Measurements from ENCODE around the gene GMEB1. TPM values are rescaled to one million over a fixed set of nuclear protein-coding genes. Genes with fewer than 3 reads are reported as not detected.
A peak's percentile ranks its signal among the peaks of the same experiment; 100 is the strongest.
"Not testable (repeated sequence)": the region's sequence is repeated elsewhere in the genome, so short reads cannot be mapped to it uniquely, and the experiment has no call there.

GMEB1 gene
- total RNA-seq (2014; rRNA removed; shearing (Covaris generic)), result 3.5 and 4.6 TPM in 2 replicates
- 5.5 and 7.5 TPM in 2 replicates for polyA plus RNA-seq (2015; cell fraction: cytosol; rRNA removed)
- polyA plus RNA-seq (2015; cell fraction: nucleus; rRNA removed), result 2.4 and 2.7 TPM in 2 replicates

GRCh38 chr1:28668191-28668955 is at the start of gene GMEB1:
Gene GMEB1, plus strand, starts transcription at chr1:28668784. Its CDS starts 14,829 bp downstream, at chr1:28683613.
- DNase-seq (ENCODE audit: low read depth, low spot score), result peak; percentile 85
- in situ Hi-C loops (cut with HindIII; ENCODE audit: low pct_unique_long_range_greater_than_20kb, low sequenced_read_pairs), result no loop called here

DNA sequence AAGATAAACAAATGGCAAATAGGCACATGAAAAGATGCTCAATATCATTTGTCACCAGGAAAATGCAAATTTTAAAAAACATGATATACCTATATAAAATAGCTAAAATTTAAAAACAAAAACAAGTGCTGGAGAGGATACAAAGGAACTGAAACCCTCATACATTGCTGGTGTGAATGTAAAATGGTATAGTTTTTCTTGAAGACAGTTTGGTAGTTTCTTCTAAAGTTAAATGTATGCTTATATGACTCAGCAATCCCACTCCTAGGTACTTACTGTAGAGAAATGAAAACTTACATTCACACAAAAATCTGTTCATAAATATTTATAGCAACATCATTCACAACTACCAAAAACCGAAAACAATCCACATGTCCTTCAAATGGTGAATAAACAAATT is 36.9 kb upstream of the GMEB1 start:
- DNase-seq (ENCODE audit: low read depth, low spot score), result no peak
- in situ Hi-C loops (cut with HindIII; ENCODE audit: low pct_unique_long_range_greater_than_20kb, low sequenced_read_pairs), result no loop called here

GRCh38 chr1:28632560-28632959 is 36.0 kb upstream of the GMEB1 start:
- DNase-seq (ENCODE audit: low read depth, low spot score), result no peak
- in situ Hi-C loops (cut with HindIII; ENCODE audit: low pct_unique_long_range_greater_than_20kb, low sequenced_read_pairs), result no loop called here

GRCh38 chr1:28640766-28641165 is 27.8 kb upstream of the GMEB1 start:
- in situ Hi-C loops (cut with HindIII; ENCODE audit: low pct_unique_long_range_greater_than_20kb, low sequenced_read_pairs), result no loop called here
- DNase-seq (ENCODE audit: low read depth, low spot score), result peak; percentile 29

GRCh38 chr1:28642056-28642846 is 26.3 kb upstream of the GMEB1 start:
- in situ Hi-C loops (cut with HindIII; ENCODE audit: low pct_unique_long_range_greater_than_20kb, low sequenced_read_pairs), result no loop called here
- DNase-seq (ENCODE audit: low read depth, low spot score), result no peak

DNA sequence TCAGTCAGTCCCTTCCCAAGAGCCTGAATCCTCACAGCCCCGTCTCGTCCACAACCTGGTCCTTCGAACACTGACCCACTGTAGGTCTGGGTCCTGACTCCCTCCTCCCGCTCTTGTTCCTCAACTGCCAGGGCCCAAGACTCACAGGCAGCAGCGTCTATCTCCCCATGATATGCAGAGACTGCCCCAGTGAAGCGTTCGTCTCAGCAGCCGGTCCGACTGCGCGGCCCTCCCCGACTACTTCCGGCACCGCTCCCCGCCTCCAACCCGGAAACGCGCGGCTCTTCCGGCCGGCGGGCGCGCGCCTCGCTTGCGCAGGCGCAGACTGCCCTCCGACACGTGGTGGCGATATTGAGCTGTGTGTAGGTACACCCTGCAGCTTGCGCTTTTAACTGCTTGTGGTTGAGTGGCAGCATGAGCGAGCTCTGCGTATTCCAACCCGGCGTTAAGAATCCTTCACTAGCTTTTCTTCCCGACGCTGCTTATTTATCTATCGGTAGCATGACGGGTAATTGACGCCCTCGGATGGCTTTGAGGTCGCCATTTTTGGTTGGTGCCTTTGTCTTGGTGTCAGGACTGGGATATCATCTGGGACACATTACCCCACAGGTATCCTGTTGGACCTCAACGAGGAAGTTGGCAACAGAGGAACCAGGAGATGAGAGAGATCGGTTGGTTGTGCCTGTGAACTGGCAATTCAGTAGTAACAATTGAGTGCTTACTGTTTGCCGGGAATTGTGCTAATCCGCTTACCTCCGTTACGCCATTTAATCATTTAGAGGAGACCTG is 25.5 kb upstream of the GMEB1 start, which contains the start of gene TAF12:
TSS of gene TAF12 (minus strand) at position 221 of the 789 bp plus-strand sequence. CDS start 20,986 bp downstream, outside the sequence.
- in situ Hi-C loops (cut with HindIII; ENCODE audit: low pct_unique_long_range_greater_than_20kb, low sequenced_read_pairs), result no loop called here
- peak; percentile 91 for DNase-seq (ENCODE audit: low read depth, low spot score)

DNA sequence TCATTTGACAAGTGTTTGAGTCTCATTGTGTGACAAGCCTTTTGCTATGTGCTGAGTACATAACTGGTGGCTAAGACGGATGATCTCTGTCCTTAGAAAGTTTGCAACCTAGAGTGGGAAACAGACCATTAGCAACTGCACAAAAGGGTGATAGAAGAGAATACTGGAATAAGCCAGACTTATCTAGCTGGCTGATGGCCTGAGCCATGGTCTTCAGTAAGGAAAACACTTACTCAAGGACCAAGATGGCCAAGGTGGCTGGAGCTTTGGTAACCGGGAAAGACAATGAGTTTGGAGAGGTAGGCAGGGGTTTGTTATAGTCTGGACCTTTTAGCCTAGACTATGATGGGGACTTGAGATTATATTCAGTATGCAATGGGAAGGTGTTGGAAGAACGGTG is 24.1 kb upstream of the GMEB1 start:
- in situ Hi-C loops (cut with HindIII; ENCODE audit: low pct_unique_long_range_greater_than_20kb, low sequenced_read_pairs), result no loop called here

DNA sequence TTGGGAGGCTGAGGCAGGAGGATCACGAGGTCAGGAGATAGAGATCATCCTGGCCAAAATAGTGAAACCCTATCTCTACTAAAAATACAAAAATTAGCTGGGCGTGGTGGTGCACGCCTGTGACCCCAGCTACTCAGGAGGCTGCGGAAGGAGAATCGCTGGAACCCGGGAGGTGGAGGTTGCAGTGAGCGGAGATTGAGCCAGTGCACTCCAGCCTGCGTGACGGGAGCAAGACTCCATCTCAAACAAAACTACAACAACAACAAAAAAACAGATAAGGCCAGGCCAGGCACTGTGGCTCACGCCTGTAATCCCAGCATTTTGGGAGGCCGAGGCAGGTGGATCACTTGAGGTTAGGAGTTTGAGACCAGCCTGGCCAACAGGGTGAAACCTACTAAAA is 23.2 kb upstream of the GMEB1 start:
- in situ Hi-C loops (cut with HindIII; ENCODE audit: low pct_unique_long_range_greater_than_20kb, low sequenced_read_pairs); DNase-seq (ENCODE audit: low read depth, low spot score): not testable (repeated sequence)

More for the DNA sequence above, 24.1 kb upstream of the GMEB1 start:
- no peak for DNase-seq (ENCODE audit: low read depth, low spot score)

DNA sequence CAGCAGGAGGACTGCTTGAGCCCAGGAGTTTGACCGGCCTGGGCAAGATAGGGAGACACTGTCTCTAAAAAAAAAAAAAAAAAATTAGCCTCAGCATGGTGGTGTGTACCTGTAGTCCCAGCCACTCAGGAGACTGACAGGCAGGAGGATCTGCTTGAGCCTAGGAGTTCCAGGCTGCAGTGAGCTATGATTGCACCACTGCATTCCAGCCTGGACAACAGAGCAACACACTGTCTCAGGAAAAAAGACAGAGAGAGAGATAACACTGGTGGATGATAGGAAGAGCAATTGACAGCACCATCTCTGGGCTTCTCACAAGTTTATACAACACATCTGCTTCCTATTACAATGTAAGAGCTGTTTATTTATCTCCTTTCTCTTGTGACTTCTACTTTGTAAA is 22.5 kb upstream of the GMEB1 start:
- in situ Hi-C loops (cut with HindIII; ENCODE audit: low pct_unique_long_range_greater_than_20kb, low sequenced_read_pairs), result no loop called here
- peak; percentile 7 for DNase-seq (ENCODE audit: low read depth, low spot score)

- DNase-seq (ENCODE audit: low read depth, low spot score), result peak; percentile 91
- in situ Hi-C loops (cut with HindIII; ENCODE audit: low pct_unique_long_range_greater_than_20kb, low sequenced_read_pairs), result no loop called here
Measured at GRCh38 chr1:28648008-28648473, 20.5 kb upstream of the GMEB1 start.

- in situ Hi-C loops (cut with HindIII; ENCODE audit: low pct_unique_long_range_greater_than_20kb, low sequenced_read_pairs), result no loop called here
- peak; percentile 97 for DNase-seq (ENCODE audit: low read depth, low spot score)
Measured at GRCh38 chr1:28648474-28649198, 19.9 kb upstream of the GMEB1 start, which contains the start of gene RNU11. Gene RNU11, plus strand, starts transcription at chr1:28648600.

- in situ Hi-C loops (cut with HindIII; ENCODE audit: low pct_unique_long_range_greater_than_20kb, low sequenced_read_pairs); DNase-seq (ENCODE audit: low read depth, low spot score): not testable (repeated sequence)
Measured at GRCh38 chr1:28653063-28653462, 15.5 kb upstream of the GMEB1 start.

DNA sequence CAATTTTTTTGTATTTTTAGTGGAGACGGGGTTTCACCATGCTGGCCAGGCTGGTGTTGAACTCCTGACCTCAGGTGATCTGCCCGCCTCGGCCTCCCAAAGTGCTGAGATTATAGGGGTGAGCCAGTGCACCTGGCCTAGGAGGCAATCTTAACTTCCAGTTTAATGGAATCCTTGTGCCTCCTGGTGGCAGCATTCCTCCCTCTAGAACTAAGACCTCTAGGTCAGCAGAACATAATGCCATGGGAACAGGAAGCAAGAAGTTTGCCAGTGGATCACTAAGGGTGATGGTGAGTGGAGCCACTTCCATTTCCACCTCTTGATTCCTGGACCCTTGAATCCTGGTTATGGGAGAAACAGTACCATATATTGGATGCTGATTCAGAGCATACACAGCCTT is 14.7 kb upstream of the GMEB1 start:
- DNase-seq (ENCODE audit: low read depth, low spot score), result peak; percentile 70
- in situ Hi-C loops (cut with HindIII; ENCODE audit: low pct_unique_long_range_greater_than_20kb, low sequenced_read_pairs), result not testable (repeated sequence)

DNA sequence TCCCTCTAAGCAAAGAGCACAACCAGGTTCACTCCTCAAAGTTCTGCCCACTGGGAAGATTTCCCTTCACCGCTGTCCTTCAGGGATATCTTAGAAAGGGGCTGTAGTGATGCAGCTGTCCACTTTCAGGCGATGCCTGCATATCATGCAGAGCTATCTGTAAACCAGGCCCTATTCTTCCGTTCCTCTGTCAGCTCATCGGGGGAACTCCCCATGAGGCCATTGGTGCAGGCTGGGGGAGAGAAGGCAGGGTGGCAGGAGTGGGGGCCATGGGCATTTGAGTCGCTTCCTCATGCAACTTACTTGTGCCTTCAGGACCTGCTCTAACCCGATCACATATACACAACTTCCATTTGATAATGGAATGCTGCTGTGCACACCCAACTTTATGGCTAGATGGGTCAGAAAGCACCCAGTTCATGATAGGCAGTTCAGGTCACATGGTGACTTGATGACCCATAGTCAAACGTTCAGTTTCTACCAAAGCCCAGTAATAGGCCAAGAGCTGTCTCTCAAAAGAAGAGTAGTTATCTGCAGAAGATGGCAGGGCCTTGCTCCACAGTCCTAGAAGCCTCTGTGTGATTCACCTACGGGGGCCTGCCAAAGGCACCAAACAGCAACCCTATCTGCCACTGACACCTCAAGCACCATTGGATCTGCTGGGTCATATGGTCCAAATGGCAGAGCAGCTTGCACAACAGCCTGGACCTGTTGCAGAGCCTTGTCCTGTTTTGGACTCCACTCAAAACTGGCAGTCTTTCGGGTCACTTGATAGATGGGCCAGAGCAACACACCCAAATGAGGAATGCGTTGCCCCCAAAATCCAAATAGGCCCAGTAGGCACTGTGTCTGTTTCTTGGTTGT is 12.9 kb upstream of the GMEB1 start:
- in situ Hi-C loops (cut with HindIII; ENCODE audit: low pct_unique_long_range_greater_than_20kb, low sequenced_read_pairs); DNase-seq (ENCODE audit: low read depth, low spot score): not testable (repeated sequence)

DNA sequence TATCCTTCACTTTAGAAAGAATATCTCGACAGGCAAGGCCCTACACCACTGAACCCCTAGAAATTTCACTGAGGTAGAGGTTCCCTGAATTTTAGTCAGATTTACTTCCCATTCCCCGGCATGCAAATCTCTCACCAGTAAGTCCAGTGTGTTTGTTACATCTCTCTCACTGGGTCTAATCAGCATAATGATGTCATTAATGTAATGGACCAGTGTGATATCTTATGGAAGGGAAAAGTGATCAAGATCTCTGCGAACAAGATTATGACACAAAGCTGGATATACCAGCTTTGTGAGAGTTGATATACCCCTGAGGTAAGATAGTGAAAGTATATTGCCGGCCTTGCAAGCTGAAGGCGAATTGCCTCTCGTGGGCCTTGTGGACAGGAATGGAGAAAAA is 12.2 kb upstream of the GMEB1 start:
- DNase-seq (ENCODE audit: low read depth, low spot score), result no peak
- in situ Hi-C loops (cut with HindIII; ENCODE audit: low pct_unique_long_range_greater_than_20kb, low sequenced_read_pairs), result no loop called here

DNA sequence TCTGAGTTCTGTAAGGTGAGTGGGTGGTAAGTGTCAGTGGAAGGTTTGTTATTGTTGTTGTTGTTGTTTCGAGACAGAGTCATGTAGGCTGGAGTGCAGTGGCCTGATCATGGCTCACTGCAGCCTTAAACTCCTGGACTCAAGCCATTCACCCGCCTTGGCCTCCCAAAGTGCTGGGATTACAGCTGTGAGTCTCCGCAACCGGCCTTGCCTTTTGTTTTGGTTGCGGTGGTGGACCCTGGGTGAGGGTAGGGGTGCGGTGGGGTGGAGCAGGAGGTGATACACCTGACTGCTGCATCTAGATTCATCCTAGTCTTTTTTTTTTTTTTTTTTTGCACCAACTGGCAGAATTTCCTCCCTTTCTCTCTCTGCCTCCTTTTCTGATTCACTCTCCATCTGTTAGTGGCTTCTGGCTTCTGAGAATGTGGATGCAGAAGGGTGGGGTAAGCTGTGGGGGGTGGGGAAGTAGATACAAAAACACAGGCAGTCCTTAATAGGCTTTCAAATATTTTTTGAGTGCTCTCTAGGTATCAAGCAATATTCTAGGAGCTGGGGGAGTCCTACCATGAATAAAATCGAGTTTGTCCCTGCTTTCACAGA is 4.6 kb upstream of the GMEB1 start:
- in situ Hi-C loops (cut with HindIII; ENCODE audit: low pct_unique_long_range_greater_than_20kb, low sequenced_read_pairs), result no loop called here
- DNase-seq (ENCODE audit: low read depth, low spot score), result no peak
